ENCODE results near the gene KCNQ2.

The KCNQ2 gene

GRCh38 chr20:63500902-63501817 lies 28.7 kb upstream of the KCNQ2 start:
- no peak for DNase-seq

GRCh38 chr20:63500151-63500901 lies 27.9 kb upstream of the KCNQ2 start:
- no peak for DNase-seq

- DNase-seq = no peak
Measured at GRCh38 chr20:63499338-63499969, 27.0 kb upstream of the KCNQ2 start.

GRCh38 chr20:63498960-63499337 lies 26.5 kb upstream of the KCNQ2 start, which contains the start of gene EEF1A2:
Gene EEF1A2 (minus strand): TSS chr20:63499083. CDS start chr20:63497763, 1,320 bp downstream.
- DNase-seq = peak; percentile 20

- DNase-seq = no peak
Measured at GRCh38 chr20:63497946-63498935, 25.8 kb upstream of the KCNQ2 start.

- DNase-seq = no peak
Measured at GRCh38 chr20:63497138-63497945, 24.9 kb upstream of the KCNQ2 start.

GRCh38 chr20:63496596-63497120 lies 24.2 kb upstream of the KCNQ2 start:
- no peak for DNase-seq

- no peak for DNase-seq
Measured at GRCh38 chr20:63495741-63496595, 23.5 kb upstream of the KCNQ2 start.

GRCh38 chr20:63495167-63495720 lies 22.8 kb upstream of the KCNQ2 start:
- no peak for DNase-seq

- no peak for DNase-seq
Measured at GRCh38 chr20:63494420-63495166, 22.1 kb upstream of the KCNQ2 start.

- no peak for DNase-seq
Measured at GRCh38 chr20:63494084-63494419, 21.6 kb upstream of the KCNQ2 start.

GRCh38 chr20:63493563-63494020 lies 21.1 kb upstream of the KCNQ2 start:
- no peak for DNase-seq

- no peak for DNase-seq
Measured at GRCh38 chr20:63492982-63493381, 20.5 kb upstream of the KCNQ2 start.

GRCh38 chr20:63492518-63492917 lies 20.1 kb upstream of the KCNQ2 start:
- no peak for DNase-seq

- DNase-seq = no peak
Measured at GRCh38 chr20:63491635-63492230, 19.3 kb upstream of the KCNQ2 start.

GRCh38 chr20:63491078-63491477 lies 18.6 kb upstream of the KCNQ2 start:
- DNase-seq = no peak

- no peak for DNase-seq
Measured at GRCh38 chr20:63490416-63490815, 18.0 kb upstream of the KCNQ2 start.

All from NCI-H2227 treated with DMSO at 0.1 percent for 48 hours (cell line).